HG03378 (cell line): ENCODE results near the gene ZDHHC17.

Experiments used
- ATAC-seq: cut with Tn5 transposase; IDR thresholded peaks from one replicate; pipeline ENCODE4 v1.9.1; 2021; ENCODE audit warnings: mild to moderate bottlenecking, moderate library complexity; ENCODE audit not compliant: unreplicated experiment

ZDHHC17 gene

GRCh38 chr12:76813972-76814371 is 50.1 kb downstream of the ZDHHC17 start:
- ATAC-seq, result no peak

DNA sequence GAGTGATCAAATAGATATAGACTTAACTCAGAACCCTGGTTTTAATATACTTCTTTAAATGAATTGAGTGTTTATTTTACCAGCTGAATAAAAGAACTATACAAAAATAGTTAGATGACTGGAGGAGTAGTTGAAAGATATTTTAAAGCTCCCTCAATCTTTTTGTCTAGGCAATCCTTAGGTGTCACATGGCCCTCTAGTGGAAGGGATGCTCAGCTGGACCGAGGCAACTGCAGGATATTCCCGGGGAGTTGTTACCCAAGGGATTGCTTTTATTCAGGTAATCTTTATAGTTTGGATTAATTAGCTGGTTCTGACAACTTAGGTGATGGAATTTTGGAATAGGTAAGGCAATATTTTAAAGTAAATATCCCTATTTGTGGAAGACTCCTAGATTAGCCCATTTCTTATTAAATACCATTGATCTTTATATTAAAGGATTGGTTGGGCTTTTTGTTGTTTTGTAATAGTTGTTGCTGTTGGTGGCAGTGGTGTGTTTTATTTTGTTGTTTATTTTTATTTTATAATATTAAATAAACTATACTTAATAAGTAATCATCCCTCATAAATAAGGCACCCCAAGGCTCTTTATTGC is 57.1 kb downstream of the ZDHHC17 start:
- ATAC-seq, result no peak

DNA sequence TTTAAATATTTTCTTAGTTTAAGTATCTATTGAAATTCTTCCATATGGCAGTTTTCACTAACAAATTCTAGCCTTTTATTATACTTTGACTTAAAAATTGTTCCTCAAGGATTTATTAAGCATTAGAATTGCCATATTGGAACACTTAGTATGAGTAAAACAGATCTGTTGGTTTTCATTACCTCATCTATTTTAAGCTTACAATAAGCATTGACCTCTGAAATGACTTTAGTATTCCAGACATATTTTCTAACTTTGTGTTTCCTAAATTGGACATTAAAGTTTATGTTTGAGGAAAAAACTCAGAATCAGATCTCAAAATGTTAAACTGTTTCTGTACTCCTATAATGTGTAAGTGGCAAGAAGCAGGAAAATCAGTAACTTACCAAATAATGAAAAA is 66.5 kb downstream of the ZDHHC17 start:
- no peak for ATAC-seq

- no peak for ATAC-seq
These were observed 72.7 kb downstream of the ZDHHC17 start for GRCh38 chr12:76836633-76837032.

GRCh38 chr12:76847260-76847659 is 83.3 kb downstream of the ZDHHC17 start:
- no peak for ATAC-seq

GRCh38 chr12:76848132-76848531 is 84.2 kb downstream of the ZDHHC17 start:
- ATAC-seq, result no peak

DNA sequence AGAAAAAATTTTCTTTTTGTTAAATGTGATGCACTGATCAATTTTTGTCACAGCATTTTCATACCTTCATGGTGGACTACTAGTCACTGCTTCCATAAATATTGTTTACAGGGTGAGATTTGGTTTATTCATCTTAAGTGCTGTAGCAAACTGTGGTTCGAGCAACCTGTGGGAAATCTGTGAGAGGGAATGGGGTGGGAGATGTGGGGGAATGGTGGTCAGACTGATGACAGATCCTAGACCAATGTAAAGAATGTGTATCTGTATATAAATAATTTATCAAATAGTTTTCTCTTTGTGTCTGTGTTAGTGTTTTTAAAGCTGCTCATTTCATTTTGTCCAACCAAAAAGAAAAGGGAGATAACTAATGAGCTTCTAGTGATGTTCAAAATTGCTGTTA is 88.2 kb downstream of the ZDHHC17 start:
- ATAC-seq, result no peak

GRCh38 chr12:76855271-76855670 is 91.4 kb downstream of the ZDHHC17 start:
- no peak for ATAC-seq

DNA sequence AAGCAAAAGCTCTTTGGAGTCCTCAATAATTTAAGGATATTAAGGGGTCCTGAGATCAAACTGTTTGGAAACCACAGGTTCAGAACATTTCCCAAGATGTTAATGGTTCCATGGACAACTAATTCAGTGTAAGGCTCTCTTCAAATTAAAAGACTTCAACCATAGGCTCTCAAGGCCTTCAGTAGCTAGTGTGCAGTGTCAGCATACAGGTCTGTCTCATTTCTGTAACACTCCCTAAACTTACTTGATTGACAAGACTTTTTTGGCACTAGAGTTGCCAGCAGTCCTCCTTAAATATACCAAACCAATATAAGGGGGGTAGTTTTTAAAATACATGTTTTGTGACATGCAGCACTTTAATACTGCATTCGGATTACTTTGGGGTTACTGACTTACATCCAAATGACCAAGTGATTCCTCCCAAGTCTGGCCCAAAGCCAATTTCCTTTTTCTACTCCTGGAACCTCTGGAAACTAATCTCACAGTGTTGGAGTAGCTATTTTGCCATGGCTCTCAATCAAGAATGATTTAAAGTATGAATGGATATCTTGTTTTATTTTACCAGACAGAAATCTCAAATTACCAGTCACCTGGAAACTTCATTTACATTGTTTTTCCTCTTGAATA is 92.2 kb downstream of the ZDHHC17 start:
- no peak for ATAC-seq

- ATAC-seq, result no peak
These were observed 95.7 kb downstream of the ZDHHC17 start for GRCh38 chr12:76859611-76860010.

GRCh38 chr12:76860256-76860655 is 96.3 kb downstream of the ZDHHC17 start:
- no peak for ATAC-seq

DNA sequence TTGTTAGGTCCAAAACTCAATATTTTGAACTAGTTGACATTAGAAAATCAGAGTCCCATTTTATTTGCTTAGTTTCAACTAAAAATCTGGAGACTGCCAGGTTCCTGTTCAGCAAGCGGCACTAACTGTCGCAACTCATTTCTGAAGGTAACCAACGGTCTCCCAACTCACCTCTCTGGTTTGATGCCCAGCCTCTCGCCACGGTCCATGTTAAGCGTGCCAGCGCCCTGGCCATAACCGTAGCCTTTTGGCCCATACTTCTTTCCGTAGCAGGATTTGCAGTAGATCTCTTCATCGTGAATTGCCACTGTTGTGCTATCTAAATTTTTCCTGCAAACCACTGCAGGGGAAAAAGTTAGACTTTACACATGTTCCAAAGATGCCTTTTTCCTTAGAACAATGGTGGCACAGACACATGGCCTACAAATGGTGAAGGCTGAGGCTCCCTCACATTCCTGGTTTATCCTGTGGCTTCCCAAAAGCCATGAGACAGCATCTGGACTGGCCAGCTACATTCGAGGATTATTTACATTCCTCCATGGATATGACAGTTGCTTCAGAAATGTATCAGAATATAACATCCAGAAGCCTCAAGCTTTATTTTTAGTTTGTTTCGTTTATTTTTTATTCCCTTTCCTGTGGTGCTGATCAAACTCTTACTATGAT is 99.2 kb downstream of the ZDHHC17 start:
- ATAC-seq, result no peak

GRCh38 chr12:76863837-76864236 is 99.9 kb downstream of the ZDHHC17 start:
- no peak for ATAC-seq

DNA sequence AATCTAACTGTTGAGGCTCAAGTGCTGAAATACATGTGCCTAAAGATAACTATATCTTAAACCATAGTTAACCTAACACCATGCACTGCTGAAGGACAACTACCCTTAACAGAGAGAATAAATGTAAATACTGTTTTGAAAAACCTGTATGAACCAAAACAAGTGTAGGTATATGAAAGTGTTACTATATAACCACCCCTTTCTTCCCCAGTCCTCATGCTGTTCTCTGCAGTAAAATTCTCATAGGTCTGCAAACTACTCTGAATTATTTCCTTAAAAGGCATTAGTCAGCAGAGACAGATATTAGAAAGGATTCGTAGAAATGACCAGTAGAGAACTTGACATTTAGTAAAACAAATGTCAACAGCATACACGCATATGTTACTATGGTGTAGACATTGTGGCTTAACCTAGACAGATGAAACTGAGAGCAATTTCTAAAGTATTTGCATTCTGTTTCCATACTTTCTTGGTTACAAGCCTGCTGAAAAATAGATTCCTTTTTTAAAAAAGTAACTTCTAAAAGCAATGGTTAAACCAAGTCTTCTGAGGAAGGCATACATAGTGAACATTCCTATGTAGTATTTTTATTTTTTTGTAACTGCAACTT is 101.0 kb downstream of the ZDHHC17 start:
- peak; percentile 73 for ATAC-seq

DNA sequence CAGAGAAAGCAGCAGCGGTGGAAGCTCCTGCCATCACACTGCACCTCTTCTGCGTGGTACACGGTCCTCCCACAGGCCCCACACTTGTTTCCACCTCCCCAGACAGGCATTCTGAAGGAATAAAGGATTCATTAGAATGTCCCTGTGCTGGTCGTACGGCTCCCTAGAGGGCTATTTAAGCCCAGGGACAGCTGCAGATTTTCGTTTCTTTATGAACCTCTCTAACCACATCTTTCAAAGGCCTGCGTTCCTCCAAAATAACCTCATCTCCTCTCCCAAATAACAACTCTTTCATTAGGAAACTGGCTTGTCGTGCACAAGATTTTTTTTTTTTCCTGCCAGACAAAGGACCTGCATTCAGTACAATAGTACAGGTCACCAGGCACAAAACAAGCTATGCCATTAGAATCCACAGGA is 102.2 kb downstream of the ZDHHC17 start:
- ATAC-seq, result no peak

DNA sequence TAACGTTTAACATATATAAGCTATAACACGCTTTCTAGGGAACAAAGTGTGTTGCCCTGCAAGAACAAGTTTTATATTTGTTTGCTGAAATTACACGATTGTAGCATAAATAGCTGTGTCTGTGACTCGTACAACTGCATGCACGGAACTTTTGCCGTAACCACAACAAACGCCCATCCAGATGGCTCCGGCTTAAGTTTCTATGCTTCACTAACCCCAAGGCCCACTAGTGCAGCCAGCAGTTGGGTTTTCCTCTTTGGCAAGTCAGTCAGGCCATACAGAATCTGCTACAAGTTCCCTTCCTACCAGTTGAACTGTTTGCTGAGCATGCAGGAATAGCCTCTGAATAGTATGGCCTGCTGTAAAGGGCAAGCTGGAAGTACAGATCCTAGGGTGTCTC is 102.8 kb downstream of the ZDHHC17 start:
- peak; percentile 54 for ATAC-seq

- ATAC-seq, result no peak
These were observed 107.2 kb downstream of the ZDHHC17 start for GRCh38 chr12:76871082-76871481.

- ATAC-seq, result no peak
These were observed 107.8 kb downstream of the ZDHHC17 start for GRCh38 chr12:76871742-76872141.

- ATAC-seq, result no peak
These were observed 108.5 kb downstream of the ZDHHC17 start for GRCh38 chr12:76872415-76872814.

DNA sequence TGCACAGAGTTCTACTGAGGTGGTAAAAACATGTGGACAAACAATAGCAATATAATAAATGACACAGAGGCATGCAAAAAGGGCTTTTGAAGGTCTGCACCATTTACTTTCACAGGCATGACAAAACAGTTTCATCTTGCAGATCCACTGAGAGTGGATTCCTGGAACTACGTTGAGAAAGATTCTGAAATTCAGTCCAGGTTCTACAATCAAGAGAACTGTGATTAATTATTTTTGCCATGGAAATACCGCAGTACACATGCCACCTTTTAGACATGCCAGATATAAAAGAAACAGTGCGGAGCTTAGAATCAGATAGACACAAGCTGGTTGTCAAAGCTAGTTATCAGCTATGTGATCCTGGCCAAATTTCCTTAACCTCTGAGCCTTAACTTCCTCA is 110.1 kb downstream of the ZDHHC17 start:
- no peak for ATAC-seq

DNA sequence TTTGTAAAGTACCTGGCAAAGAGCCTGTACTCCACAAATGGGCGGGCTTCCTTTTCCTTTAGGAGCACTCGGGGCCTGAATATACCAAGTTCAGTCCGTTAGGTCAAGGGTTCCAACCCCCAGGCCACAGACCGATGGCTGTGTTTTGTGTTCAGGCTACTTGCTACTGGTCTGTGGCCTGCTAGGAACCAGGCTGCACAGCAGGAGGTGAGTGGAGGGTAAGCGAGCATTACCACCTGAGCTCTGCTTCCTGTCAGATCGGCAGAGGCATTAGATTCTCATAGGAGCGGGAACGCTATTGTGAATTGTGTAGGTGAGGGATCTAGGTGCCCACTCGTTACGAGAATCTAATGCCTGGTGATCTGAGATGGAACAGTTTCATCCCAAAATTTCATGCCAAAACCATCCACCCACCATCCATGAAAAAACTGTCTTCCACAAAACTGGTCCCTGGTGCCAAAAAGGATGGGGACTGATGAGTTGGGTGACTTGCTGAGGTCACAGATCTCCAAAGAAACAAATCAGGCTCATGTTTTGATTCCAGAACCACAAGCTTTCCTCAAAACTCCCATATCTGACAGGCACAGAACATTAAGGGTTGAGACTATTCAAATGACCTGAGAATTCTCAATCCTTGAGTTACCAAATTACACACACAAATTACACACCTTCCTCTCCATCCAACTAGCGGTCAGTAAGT is 110.7 kb downstream of the ZDHHC17 start:
- ATAC-seq, result no peak
